HL-60/S4 (cell line): ENCODE data around the gene PLXNA2.

Experiments used
- in situ Hi-C: fragments of 300-500 bp; cut with MboI; formaldehyde crosslinking; loops from 2 replicates; pipeline ENCODE4 v1.14.3; 2022; ENCODE audit warnings: low sequenced_read_pairs

Gene PLXNA2

GRCh38 chr1:208101661-208102431 is 142.3 kb downstream of the PLXNA2 start:
- in situ Hi-C loops, result no loop called here

DNA sequence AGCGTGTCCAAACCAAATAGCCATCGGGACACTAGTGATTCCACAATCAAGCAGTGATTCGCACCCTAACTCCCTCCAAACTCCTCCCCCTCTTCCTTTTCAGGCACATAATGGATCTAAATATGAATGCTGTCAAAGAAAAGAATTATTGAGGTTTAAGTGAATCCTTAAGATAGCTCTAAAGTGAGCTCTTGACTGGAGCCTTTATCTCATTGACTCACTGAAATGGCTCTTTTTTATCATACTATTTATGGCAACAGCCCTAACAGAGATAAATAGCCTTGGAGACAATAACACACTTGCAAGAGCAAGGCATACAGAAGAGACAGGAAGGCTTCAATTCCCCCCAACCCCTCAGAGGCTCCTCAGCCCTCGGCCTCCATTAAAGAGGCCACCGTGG is 143.3 kb downstream of the PLXNA2 start:
- in situ Hi-C loops, result no loop called here

GRCh38 chr1:208100106-208100505 is 144.1 kb downstream of the PLXNA2 start:
- in situ Hi-C loops, result no loop called here

DNA sequence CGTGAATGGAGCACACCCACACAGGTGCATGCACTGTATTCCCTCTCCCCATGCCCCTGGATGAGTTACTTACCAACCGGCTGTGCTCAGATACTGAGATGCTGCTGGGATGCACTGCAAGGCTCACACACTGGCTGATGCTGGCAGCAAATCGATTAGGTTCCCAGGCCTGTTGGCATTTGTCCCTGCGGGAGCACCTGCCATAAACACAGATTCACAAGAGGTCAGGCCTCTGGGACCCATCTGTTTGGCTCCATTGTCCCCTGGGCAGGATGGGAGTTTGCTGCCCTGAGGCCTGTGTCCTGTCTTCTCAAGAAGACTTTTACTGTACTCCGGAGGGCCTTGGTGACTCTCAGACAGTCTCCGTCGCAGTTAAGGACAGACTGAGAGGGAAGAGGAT is 145.4 kb downstream of the PLXNA2 start:
- in situ Hi-C loops, result no loop called here

DNA sequence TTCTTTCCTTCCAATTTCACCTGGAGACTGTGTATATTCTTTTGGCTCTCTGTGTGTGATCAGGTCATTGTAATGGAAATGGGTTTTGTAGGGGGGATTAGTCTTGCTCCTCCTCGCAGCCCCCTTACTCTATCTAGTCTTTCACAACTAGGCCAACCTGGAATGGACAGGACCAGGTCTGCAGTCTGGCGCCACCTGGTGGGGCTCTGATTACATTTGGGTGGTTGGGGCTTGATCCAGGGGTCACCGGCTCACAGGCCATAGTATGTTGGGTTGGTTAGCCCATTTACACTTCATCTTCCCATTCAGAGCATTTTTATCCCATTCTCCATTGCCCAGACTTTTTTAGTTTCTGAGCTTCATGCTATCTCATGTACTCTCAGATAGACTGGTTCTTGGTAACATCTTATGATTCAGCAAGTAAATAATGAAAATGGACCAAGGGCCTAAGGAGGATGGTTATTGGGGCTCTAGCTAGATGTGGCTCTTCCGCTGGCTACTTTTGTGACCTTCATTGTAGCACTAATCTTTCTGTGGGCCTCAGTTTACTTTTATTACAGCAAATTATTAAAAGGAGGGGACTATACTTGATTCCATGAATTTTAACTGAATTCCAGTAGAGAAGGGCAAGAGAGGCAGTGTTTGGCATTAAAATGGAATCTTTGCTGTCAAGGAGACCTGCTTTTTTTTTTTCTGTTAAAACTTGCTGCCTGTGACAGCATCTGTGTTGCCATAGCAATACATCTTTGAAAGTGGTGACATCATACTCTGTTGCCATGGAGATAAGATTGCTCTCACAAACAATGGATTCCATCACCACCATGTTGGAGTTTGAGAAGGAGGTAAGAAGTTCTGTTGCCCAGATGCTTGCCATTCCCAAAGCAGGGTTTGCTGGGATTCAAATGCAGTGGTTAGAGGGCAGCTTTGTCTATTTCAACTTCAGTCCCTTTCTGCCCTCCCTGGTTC is 150.1 kb downstream of the PLXNA2 start:
- in situ Hi-C loops, result no loop called here

- in situ Hi-C loops, result no loop called here
Observed at GRCh38 chr1:208093046-208093445, 151.1 kb downstream of the PLXNA2 start.

DNA sequence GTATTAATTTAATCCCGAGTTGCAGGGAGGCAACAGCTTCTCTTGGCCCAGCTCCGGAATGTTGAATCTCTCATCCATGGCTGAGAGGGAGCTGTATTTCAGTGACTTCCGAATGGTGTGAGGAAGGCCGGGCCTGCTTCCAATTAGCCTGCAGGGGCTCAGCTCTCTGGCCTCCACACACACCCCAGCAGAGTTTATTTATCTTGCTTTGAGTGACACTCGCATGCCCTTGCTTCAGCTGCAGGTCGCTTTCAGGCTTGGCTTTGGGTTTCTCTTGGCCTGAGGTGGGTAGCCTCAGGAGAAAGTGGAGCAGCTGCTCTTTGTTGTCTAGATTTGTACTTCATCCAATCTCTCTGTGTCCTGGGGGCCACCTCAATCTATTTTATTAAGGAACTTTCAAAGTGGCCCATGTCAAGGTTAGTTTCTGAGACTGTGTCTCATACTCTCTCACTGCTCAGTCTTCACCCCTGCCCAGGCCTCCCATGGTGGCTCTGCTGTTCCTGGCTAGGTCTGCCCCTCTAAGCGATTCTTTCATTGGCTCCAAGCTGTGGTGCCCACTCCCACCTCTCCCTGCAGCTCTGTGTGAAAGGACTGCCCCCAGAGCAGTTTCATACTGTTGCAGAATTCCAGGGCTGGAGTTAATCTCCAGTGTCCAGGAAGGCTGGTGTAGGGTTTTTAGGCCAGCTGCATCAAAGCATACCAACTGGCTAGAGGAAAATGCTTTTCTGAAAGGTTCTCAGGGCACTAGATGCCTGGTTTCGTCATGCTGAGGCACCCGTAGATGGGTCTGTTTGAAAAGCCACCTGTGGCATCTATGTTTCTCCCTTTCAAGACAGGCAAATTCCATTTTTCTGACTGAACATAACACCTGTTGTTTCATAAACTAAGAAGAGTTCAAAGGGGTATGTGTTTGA is 153.5 kb downstream of the PLXNA2 start:
- in situ Hi-C loops, result no loop called here

- in situ Hi-C loops, result no loop called here
Observed at GRCh38 chr1:208089761-208090370, 154.3 kb downstream of the PLXNA2 start.

GRCh38 chr1:208089149-208089548 is 155.0 kb downstream of the PLXNA2 start:
- in situ Hi-C loops, result no loop called here

- in situ Hi-C loops, result no loop called here
Observed at GRCh38 chr1:208088319-208088718, 155.9 kb downstream of the PLXNA2 start.

DNA sequence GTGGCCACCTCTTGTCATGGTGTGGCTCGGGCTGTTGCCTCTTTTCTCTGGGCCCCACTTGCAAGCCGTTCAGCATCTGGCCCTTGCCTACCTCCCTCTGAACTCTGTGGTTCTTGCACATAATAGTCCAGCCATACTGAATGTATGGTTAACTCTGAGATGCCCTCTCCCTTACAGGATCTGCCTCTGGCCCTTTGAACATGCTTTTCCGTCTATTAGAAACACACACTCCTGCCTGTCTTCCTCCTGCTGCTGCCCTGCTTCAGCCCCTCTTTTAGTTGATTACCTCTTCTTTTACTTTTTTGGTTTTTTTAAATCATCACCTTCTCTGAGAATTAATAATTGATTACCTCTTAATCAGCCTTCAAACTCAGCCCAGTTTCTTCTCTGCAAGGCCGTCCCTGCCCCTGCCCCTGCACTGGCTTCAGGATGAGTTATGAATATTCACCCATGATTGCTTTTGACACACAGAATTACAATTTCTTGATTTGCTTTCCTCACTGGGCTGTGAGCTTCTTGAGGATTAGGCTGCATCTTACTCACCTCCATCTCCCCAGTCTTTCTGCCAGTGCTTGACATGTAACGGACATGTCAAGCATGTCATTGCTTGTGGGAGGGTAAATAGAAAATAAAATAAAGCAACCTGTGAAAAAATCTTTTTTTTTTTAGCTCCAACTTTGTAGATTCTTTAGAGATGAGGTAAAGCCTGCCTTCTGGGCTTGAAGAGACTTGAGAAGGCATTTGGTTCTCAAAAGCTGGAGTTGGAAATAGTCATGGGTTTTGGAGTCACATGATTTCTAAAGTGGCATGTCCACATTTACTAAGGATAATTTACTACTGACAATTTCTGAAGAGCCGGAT is 158.3 kb downstream of the PLXNA2 start:
- in situ Hi-C loops, result no loop called here

DNA sequence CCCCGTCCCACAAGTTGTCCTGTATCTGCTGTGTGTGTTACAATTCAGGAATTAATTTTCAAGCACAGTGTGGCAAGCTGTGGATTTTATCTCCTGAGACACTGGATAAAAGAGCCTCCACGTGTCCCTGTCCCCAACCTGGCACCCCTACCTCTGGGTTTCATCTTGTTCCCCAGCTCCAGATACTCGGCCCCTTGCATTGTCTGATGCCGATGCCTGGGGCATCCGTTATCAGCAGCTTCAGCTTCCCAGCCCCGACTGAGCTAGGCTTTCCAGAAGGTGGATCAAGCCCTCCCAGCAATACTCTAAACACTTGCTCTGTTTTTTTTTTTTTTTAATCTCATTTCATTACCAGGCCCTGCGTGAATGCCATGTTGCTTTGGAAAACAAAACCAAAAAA is 159.4 kb downstream of the PLXNA2 start:
- in situ Hi-C loops, result no loop called here

GRCh38 chr1:208084220-208084619 is 160.0 kb downstream of the PLXNA2 start:
- in situ Hi-C loops, result no loop called here

DNA sequence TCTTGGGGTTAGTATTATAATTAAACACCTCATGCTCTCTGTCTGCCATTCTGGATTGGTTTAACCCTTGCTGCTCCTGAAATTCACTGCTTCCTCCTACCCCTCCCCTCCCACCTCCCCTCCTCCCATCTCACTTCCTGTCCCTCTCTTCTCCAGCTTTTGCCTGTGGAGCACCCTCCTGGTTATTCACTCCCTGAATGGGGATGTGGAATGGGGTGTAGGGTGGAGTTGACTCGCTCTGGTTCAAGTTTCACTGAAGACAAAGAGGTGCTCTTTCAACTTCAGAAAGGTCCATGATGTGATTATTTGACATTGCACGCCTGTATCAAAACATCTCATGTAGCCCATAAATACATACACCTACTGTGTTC is 160.5 kb downstream of the PLXNA2 start:
- in situ Hi-C loops, result no loop called here

- in situ Hi-C loops, result no loop called here
Observed at GRCh38 chr1:208083016-208083714, 161.0 kb downstream of the PLXNA2 start.

DNA sequence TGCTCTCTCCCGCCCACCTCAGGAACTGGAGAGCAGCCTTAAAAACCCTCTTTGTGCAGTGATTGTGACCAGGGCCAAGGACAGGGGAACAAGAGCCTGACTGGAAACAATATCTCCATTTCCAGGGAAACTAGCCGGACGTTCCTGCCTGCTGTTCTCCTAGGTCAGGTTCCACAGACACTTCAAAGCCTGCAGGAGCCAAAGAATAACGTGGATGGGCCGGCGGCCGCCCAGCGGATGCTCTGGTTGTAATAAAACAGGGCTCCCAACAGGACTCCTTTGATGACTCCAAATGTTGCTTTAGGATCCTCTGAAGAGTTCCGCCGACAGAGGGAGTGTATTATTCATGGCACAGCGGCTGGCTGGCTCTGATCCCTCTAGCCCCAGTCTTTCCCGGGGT is 162.2 kb downstream of the PLXNA2 start:
- in situ Hi-C loops, result no loop called here

DNA sequence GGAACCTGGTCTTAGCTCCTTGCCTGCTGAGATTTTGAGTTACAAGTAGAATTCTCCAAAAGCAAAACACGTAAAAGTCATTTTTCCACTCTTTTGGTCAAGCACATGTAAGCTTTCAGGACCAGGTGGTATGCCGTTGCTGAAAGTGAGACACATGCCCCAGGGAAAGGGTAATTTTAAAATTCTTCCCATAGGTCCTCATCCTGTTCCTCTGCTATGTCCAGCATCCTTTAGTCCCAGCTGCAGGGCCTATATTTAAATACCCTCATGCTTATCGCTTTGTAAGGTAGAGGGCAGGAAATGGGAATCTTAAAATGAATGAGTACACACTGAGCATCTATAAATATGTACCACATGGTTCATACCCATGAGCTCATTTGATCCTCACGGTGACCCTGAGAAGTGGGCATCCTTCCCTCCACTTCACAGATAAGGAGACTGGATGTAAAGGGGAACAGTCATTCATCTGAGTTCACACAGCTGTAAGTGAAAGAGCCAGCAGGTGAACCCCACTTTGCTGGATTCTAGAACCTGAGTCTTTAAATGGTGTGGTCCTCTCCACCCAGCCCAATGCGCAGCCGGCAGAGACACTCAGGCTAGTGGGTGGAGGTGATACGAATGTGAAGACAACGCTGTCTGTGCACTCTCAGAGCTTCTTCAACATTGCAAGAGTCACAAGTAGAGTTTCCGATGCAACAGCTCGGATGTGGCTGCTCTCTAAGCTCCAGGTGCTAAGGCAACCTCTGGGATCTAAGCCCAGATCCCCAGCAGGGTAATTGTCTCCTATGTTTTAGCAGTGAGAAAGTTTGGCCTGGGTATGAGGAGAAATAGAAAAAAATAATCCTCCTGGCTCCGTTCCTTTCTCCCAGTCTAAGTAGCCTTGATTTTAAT is 163.5 kb downstream of the PLXNA2 start:
- in situ Hi-C loops, result no loop called here

DNA sequence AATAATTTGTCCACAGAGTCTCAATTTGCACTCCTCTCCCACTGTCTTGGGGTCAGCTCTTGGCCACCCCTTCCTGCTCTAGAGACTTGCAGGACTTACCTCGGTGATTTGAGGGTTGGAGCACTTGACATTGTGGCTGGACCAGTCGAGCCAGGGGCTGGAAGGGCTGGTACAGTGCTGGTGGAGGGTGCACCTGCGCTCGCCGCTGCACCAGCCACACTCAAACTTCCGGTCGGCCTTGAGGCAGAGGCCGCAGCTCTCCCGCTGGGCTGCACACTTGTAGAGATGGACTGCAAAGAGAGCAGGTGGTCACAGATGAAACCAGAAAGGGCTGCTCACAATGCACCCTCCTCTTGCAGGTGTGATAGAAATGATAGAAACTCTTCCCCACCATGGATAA is 165.0 kb downstream of the PLXNA2 start:
- in situ Hi-C loops, result no loop called here
